ENCODE data around the gene ZMIZ1.

DNA sequence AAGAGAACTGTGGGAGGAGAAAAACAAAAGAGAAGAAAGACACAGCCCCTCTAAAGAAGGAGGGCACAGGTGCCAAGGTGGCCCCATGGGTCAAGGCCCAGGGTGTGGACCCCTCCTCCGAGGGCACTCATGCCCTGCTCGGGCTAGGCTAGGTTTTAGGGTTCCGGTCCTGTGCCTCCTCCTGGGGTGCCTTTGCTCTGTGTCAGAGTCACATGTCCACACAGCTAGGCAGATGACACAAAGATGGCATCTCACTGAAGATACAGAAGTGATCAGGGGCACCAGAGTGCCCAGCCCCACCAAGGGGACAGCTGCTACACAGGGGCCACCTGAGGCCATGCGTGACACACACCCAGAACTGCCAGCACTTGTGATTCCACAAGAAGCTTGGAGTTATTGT is 162.1 kb downstream of the ZMIZ1 start:
- TF ChIP-seq, protein P1, sequence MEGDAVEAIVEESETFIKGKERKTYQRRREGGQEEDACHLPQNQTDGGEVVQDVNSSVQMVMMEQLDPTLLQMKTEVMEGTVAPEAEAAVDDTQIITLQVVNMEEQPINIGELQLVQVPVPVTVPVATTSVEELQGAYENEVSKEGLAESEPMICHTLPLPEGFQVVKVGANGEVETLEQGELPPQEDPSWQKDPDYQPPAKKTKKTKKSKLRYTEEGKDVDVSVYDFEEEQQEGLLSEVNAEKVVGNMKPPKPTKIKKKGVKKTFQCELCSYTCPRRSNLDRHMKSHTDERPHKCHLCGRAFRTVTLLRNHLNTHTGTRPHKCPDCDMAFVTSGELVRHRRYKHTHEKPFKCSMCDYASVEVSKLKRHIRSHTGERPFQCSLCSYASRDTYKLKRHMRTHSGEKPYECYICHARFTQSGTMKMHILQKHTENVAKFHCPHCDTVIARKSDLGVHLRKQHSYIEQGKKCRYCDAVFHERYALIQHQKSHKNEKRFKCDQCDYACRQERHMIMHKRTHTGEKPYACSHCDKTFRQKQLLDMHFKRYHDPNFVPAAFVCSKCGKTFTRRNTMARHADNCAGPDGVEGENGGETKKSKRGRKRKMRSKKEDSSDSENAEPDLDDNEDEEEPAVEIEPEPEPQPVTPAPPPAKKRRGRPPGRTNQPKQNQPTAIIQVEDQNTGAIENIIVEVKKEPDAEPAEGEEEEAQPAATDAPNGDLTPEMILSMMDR (IDR thresholded peaks at IDR 0.05) = no peak
- no peak for TF ChIP-seq ZFX (IDR thresholded peaks at IDR 0.05; ENCODE audit: borderline replicate concordance)
